GM18873 (cell line): ENCODE data around the gene JADE1.
A peak's percentile ranks its signal among the peaks of the same experiment; 100 is the strongest.

Experiments
- ATAC-seq: cut with Tn5 transposase; IDR thresholded peaks from one replicate; pipeline ENCODE4 v1.9.1; 2021; ENCODE audit warnings: mild to moderate bottlenecking, moderate library complexity, moderate number of reproducible peaks; ENCODE audit not compliant: unreplicated experiment, low FRiP score

JADE1 gene

DNA sequence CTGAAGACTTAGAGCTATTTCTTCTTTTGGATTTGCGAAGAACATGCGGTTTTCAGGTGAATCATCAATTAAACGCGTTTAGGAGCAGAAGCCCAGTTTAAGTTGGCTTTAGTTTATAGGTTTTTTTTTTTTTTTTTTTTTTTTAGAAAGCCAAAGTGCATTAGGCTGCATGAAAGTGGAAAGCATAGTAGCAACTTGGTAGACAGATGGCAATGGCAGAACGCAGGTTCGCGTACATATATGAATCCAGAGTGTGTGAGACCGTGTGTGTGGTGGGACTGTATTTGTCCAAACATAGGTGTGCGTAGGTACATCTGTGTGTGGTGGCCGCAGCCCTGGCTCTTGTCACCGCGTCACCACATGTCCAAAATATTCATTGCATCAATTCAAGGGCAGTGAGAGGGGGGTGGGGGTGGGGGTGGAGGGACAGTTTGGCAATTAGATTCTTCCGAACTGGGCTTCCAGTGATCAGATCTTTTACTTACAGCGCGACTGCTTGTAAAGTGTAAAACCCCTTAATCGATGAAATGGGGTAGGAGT lies 901 bp downstream of the JADE1 start:
- ATAC-seq = no peak

DNA sequence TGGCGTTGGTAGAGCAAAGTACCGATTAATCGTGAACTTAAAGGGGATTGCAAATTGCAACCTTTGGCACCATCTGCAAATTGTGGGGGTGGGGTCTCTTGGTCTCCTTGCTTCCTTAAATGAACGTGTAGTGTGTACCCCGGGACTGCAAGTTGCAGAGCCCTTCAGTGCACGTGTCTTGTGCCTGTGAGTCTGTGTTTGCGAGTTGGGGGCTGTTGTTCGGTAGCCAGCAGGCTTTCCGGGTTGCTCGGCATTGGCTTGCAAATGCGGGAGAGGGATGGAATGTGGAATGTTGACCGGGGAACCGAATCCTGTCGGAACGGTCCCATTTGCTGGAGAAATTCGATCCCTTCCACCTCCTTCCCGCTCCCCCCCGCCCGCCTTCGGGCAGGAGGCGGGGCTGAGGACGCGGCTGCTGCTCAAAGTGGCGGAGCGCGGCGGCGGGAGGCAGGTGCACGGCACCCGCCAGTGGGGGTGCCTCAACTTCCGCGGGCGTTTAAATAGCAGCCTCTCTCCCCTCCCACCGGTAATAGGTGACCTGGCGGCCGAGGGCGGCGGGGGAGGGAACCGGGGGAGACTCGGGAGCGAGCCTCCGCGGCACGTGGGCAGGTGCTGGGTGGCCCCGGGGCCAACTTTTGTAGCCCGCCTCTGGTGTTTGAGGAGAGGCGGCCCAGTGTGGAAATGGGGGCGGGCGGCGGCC lies 1.5 kb downstream of the JADE1 start:
- ATAC-seq = peak; percentile 42

DNA sequence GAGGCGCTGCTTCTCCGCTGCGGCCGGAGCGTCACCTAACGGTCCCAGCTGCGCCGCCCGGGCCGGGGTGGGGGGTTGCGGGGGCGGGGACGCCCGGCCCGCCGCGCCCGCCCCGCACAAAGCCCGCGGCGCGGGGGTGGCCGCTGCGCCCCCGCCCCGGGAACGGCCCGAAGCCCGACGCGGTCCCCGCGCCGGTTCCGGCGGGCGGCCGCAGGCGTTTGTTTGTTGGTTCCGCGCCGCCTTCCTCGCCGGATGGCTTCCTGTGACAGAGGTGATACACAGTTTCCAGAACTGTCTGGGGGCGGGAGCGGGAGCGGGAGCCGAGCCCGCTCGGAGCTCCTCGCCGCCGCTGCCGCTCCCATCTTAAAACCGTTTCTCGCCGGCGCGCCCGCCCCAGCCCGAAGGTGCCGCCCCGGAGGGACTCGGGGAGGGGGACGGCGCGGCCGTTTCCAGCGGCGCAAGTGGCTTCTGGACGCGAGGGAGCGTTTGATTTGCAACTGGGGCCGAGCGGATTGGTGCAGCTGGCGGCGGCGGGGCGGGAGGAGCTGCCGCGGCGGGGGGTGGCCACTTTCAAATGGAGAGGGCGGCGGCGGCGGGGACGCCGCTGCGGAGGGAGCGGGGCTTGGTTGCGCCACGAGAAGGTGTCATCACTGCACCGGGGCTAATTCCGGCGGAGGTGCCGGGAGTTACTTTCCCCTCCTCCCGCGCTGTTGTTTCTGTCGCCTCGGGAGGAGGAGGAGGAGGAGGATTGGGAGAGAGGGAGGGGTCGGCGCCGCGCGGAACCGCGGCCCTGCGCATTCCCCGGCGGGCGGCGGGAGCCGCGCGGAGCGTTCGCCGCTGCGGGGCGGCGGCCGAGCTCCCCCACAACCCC lies 2.3 kb downstream of the JADE1 start:
- ATAC-seq = peak; percentile 36

DNA sequence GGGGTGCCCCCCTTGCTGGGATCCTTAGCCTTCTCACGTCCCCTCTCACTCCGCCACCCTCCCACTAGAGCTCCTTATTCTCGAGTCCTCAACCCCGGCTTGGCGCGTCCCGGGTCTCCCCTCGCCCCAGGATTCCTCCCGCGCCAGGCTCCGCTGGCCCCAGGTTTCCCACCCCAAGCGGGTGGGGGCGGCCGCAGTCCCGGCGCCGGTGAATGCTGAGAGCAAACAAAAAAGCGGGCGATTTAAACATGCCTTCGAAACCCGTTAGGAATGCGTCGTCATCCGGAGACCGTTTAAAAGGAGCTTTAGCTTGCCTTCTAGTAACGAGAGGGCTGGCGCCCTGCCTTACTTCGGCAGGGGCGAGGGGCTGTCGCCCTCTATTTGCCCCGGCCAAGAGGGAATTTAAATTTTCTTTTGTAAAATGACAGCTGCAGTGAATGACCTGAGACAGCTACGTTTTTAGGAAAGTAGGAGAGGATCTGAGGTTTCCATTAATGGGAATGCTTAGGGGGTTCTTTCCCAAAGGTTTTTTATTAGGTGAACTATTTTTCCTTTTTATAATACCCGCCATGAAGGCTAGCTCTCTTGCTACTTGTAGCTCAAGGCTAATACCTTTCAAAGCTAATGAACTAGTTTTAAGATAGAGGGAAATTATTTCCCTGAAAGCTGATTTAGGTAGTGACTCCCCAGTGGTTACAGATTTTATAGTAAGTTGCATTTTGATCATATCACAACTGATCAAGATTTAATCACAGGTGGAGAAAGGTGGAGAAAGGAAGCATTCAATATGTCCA lies 3.1 kb downstream of the JADE1 start:
- ATAC-seq = peak; percentile 0

DNA sequence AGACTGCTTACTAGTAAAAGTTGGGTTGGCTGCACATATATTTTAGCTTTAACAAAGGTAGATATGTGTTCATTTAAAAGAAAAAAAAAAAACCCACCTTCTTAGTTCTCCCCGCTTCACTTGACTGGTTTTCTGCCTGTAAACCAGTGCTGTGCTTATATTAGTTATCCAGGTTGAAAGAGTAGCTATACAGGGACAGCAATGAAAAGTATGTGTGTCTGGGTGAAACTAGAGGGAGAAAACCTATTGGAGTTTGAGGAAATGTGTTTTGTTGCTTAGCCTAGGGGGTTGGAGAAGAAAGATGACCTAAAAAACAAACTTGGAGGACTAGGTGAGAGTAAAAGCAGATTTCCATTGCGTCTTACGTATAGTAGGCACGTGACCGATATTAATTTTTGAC lies 4.5 kb downstream of the JADE1 start:
- no peak for ATAC-seq

DNA sequence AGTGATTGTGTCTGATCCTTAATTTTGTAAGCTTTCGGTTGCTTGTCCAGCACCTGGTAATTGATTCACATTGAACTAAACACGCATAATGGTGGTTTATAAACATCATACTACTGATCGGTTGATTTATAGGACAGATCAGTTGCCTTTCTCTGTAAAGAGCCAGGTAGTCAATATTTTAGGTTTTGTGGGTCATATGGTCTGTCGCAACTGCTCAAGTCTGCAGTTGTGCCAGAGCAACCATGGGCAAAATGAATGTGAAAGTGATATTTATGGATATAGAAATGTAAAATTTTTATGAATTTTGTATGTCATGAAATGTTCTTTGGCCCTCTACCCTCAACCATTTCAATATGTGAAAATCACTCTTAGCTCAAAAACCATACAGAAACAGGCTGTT lies 8.9 kb downstream of the JADE1 start:
- ATAC-seq = no peak

DNA sequence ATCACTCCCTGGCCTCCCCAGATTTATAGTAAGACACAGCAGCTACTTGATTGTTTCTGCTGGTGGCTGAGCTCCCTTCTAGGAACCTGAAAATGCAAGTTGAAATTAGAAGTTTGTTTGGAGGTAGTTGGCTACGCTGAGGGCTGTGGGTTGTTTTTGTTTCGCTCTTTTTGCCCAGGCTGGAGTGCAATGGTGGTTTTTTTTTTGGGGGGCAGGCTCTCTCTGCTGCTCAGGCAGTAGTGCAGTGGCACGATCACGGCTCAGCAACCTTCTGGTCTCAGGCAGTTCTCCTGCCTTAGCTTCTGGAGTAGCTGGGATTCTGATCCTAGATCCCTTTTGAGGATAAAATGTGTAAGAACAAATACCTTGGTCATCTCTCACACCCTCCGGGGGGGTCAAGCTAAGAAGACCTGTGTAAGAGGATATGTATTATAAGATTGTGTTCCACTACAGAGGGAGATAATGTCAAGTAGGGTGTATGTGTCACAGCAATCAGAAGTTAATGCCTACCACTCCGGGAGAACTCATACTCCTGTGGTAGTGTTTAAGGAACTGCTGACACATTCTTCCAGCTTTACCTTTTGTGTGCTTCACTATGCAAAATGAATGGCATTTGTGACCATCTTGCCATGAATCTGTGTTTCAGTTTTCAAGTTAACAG lies 9.7 kb downstream of the JADE1 start:
- ATAC-seq = no peak

DNA sequence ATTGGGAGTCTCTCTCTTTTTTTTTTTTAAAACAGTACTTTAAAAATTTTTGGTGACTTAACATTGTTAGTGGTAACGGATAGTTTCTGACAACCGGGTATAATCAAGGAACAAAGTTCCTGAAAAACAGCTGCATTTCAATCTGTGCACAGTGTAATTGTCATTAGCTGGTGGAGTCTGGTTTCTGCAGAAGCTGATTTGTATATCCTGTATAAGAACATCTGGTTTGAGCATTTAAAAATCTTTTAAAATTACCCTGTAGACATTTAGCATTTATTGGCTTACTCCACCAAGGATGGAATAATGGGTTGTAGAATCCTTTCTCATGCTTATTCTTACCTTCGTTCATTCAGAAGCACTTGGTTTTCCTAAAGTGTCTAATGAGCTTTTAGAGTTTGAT lies 11.2 kb downstream of the JADE1 start:
- no peak for ATAC-seq

DNA sequence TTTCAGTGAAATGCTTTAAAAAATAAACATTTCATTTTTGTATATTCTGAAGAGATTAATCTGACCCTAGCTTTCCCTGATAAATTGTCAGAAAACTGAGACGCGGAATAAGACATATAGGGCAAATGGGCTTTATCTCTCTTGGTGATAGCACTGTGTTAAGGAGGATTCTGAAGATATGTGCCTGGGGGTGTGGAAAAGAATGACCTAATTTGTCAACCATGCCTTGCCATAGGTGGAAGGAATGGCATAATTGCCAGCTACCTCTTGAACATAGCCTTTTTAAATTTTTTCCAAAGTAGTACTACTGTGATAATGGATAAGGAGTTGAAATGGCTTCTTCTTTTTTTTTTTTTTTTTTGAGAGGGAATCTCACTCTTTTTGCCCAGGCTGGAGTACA lies 11.7 kb downstream of the JADE1 start:
- ATAC-seq = no peak

DNA sequence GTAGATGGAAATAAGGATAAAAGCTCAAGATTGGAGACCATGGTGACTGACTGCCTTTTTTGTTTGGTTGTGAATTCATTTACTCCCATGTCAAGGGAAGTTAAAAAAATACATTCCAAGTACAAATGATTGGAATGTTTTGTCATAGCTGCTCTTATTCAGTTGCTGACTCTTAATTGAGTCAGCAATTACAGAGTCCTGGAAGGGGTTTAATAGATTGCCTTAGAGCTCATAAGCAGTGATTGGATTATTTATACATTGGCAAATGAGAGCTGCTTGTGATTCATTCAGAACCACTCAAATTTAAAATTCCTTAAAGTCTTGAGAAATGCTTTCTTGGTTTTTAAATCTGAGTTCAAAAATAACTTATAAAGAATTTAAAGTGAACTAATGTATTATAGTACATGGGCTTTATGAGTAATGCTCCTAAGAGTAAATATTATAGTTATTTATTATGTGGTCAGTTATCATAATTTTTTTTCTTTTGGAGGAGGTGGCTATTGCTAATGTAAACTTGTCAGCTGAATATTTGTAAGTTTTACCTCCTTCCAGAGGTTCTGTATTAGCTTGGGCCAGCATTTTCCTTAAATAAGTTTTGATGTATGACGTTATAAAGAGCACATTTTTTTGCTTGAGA lies 13.6 kb downstream of the JADE1 start:
- no peak for ATAC-seq

DNA sequence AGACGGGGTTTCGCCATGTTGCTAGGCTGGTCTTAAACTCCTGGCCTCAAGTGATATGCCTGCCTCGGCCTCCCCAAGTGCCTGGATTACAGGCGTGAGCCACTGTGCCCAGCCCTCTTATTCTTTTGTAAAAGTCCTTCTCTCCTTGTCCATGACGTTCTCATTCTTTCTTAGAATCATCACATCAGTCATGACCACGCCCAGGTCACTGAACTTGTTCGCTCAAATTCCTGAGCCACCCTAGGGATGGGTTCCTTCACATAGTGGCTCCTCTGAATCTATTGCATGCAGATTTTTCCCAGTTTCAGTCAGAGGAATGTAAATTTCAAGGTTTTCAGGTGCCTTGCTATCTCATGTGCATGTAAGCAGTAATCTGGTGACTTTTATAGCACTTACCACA lies 15.7 kb downstream of the JADE1 start:
- ATAC-seq = no peak

DNA sequence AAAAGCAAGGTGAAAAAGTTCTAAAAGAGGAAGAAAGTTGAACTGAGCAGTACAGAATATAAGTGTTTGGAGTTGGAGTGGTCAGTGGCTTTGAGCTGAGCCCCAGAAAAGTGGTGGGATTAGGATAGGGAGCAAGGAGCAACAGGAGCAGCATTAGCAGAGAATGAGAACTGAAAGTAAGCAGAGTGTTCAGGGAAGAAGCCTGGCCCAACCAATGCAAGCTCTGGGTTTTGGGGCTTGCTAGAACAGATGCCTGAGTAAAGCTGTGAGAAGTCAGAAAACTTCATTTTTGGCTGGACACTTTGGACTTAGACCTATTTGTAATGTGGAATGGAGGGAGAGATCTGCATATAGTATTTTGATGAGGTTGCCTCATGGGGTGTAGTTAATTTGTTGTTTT lies 17.8 kb downstream of the JADE1 start:
- ATAC-seq = no peak

DNA sequence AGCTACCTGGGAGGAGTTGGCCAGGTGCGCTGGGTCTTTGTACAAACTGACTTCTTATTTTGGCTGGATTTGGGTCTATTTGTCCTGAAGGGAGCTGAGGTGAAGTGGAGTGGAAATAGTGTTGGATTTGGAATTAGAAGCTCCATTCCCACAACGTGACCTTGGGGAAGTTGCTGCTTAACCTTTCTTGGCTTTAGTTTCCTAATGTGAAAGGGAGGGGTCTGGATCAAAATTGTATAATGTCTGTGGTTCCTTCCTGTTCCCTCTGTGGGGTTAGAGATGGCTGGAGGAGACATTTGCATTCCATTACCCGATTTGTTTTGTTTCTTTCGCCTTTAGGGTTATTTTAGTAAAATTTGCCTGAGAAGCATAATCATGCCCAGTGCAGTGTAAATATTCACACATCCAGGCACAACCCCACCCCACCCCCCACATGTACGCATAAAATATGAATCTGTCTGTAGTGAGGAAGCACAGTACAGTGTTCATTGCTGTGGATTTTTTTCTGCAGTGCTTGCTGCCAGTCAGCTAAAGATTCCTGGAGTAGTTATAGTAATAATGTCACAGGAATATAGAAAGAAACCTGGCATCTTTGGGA lies 21.5 kb downstream of the JADE1 start:
- ATAC-seq = no peak

DNA sequence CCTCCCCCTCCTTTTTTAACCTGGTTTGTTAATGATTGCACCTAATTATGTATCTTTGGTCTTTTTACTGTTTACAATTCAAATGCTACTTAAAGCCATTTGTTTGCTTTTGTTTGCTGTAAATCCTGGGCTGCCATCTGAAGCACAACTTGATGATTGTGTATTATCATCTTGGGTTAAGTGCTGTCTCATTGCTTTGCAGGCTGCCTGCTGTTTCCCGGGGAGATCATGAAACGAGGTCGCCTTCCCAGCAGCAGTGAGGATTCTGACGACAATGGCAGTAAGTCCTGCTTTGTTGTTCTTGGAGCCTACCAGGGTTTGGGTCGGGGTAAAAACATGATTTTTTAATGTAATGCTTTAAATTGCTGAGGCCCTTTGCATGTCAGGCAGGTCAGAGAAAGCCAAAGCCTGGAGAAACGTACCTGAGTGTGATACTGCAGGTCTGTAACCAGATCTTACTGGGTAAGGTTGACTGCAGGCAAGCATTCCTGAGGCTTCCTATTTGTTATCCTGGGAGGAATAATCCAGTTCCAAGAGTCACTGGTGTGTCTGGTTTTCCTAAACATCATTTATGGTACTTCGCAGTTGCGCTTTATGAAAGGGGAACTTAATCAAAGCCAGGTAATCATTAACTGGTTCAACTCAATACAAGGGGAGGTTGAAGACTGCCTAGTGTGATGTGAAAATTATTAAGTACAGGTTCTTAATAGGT lies 22.2 kb downstream of the JADE1 start:
- ATAC-seq = peak; percentile 40

DNA sequence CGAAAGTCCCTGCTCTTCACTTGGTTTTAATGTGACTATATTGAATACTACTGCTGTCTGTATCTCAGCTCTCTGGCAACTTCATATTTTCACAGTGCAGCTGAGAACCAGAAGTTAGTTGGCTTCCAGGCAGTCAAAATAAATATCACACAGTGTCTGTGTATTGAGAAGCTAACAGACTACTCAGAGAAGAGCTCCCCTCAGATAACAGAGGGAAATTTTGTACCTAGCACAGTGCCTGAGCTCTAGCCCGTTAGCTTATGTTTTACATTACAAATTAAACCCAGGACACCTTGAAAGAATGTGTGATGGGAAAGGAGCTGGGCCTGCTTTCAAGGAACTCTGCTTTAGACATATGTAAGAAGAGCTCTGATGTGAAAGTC lies 22.7 kb downstream of the JADE1 start:
- peak; percentile 16 for ATAC-seq

DNA sequence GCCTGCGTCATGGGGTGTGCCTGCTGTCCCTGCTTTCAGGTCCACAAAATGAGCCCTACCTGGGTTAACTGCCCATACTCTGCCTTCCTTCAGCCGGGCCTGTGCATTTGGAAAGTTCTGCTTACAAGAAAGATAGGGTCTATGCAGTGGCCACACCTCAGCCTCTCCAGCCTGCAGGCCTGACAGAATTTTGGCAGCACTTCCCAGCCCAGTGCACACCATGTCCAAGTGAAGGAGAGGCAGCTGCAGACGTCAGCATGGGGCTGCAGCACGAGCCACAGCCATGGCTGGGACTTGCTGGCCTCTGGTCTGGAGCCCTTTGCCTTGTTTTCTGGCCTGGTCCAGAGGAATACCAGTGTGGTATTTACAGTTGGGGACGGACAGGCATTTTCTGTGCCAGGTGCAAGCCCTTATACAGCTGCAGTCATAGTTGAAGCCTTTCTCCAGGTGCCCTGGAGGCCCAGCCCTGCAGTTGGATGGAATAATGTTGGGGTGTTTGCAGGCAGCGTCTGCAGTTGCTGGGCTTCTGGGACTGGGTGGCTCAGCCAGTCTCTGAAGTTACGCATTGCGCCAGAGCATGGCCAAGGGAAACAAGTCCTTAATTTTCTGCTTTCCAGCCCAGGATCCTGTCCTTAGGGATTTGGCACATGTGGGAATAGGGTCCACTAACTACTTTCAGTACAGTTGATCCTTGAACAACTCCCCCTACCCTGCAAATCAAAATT lies 26.2 kb downstream of the JADE1 start:
- ATAC-seq = no peak

DNA sequence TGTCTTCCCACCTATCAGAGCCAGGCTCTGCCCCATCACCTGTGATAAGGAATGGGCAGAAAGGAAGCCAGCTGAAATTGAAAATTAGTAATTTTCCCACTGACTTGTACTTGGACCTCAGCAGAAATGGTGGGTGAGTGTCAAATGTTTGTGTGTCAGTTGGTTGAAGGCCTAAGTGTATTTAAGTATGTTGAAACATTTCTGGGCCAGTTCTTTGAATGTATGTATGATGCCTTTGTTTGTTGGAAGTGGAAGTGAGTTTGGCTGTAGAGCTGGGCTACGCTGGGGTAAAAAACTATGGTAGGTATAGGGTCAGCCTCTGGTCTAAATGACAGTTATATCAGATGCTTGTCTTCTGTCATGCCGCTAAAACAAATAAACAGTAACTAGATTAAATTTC lies 27.7 kb downstream of the JADE1 start:
- ATAC-seq = no peak

DNA sequence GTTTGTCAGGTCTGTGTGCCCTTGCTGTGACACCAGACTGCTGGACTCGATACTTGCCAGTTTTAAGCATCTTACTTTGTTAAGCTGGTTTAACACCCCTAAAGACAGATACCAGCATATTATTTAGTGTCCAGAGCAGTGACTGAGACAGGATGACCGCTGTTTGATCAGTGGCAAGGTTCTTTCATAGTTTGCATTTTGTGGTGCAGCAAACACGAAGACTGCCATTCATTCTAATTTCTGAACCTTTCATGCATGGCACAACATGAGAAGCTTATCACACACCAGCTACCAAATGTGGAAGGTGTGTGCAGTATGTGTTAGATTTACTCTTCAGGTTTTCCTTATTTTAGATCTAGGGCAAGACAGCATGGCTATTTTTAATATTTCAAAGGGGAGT lies 28.2 kb downstream of the JADE1 start:
- no peak for ATAC-seq
